B cell (primary cell): ENCODE results near the gene ERRFI1. TPM values are rescaled to one million over a fixed set of nuclear protein-coding genes. Genes with fewer than 3 reads are reported as not detected.

Source experiments
- ATAC-seq: fragments of 200-7000 bp; cut with Tn5 transposase; one replicate; pipeline ENCODE4 v1.10.0; 2021; ENCODE audit warnings: low read depth, mild to moderate bottlenecking, moderate number of reproducible peaks, moderate library complexity
- CTCF ChIA-PET: fragments of 350-600 bp; sonication (Branson Sonifier 250); formaldehyde crosslinking; loops from one replicate; lab custom pipeline; 2021; ENCODE audit warnings: antibody characterized with exemption, inconsistent platforms; lab: Charles Lee
- POLR2A ChIA-PET: fragments of 350-600 bp; sonication (Branson Sonifier 250); formaldehyde crosslinking; loops from one replicate; lab custom pipeline; 2021; ENCODE audit warnings: antibody characterized with exemption; lab: Charles Lee
- DNase-seq: peaks from one replicate; pipeline ENCODE4 v3.0.0; 2013
- H2AFZ ChIP-seq: 2 replicates; pipeline ENCODE4 v1.6.1; 2012; ENCODE audit warnings: mild to moderate bottlenecking, low read depth, low read length; ENCODE audit not compliant: insufficient read depth, poor library complexity, severe bottlenecking
- H3K27ac ChIP-seq, 2 donors: 1 replicate in 1 of 2; 2 replicates in 1 of 2; pipeline ENCODE4 v1.5.1; 2012 to 2013; ENCODE audit warnings: low read length in 2 of 2, mild to moderate bottlenecking in 2 of 2, moderate library complexity in 1 of 2
- H3K27me3 ChIP-seq, 4 experiments: fragments of 200-600 bp in 1 of 4; sonication (generic) in 1 of 4; replicated peaks in 1 of 4; 1 replicate in 2 of 4; 2 replicates in 2 of 4; pipeline versions ENCODE4 v1.6.1 to v1.7.0; 2013 to 2016; ENCODE audit warnings: low read length in 3 of 4, mild to moderate bottlenecking in 2 of 4, mixed read lengths in 1 of 4, moderate library complexity in 1 of 4; ENCODE audit not compliant: insufficient read depth in 4 of 4, control insufficient read depth in 3 of 4; ENCODE audit errors: control extremely low read depth in 1 of 4
- H3K36me3 ChIP-seq, 2 experiments: replicated peaks in 1 of 2; 1 replicate in 1 of 2; 2 replicates in 1 of 2; pipeline versions ENCODE4 v1.6.1 to v1.7.1; 2013; ENCODE audit warnings: low read length in 1 of 2; ENCODE audit not compliant: insufficient read depth in 2 of 2, control insufficient read depth in 1 of 2; ENCODE audit errors: control extremely low read depth in 1 of 2, extremely low read depth in 1 of 2
- H3K4me1 ChIP-seq, 2 donors: fragments of 200-600 bp in 1 of 2; sonication (generic) in 1 of 2; 1 replicate in 1 of 2; 2 replicates in 1 of 2; pipeline versions ENCODE4 v1.5.1 to v1.6.1; 2013 to 2017; ENCODE audit warnings: low read length in 2 of 2; ENCODE audit not compliant: control insufficient read depth in 2 of 2, insufficient read depth in 2 of 2
- H3K4me2 ChIP-seq: replicated peaks from 2 replicates; pipeline ENCODE3; 2012; ENCODE audit warnings: mild to moderate bottlenecking, low read depth, low read length; ENCODE audit not compliant: poor library complexity, severe bottlenecking
- H3K4me3 ChIP-seq, 5 experiments: fragments of 200-600 bp in 1 of 5; sonication (generic) in 1 of 5; 1 replicate in 3 of 5; 2 replicates in 2 of 5; pipeline versions ENCODE4 v1.5.1 to v1.7.0; 2011 to 2016; ENCODE audit warnings: low read length in 4 of 5, mild to moderate bottlenecking in 4 of 5, low read depth in 2 of 5, control low read depth in 1 of 5, moderate library complexity in 1 of 5; ENCODE audit not compliant: insufficient read depth in 1 of 5; ENCODE audit errors: control extremely low read depth in 1 of 5, extremely low read depth in 1 of 5
- H3K79me2 ChIP-seq: fragments of 200-600 bp; sonication (generic); one replicate; pipeline ENCODE4 v1.6.0; 2016; ENCODE audit warnings: low read length; ENCODE audit not compliant: control insufficient read depth, insufficient read depth
- H3K9ac ChIP-seq: fragments of 200-600 bp; sonication (generic); 2 replicates; pipeline ENCODE4 v1.6.1; 2017; ENCODE audit warnings: mild to moderate bottlenecking, low read length, moderate library complexity
- H3K9me3 ChIP-seq, 3 donors: one replicate each; pipeline versions ENCODE4 v1.6.1 to v1.7.1; 2013; ENCODE audit warnings: low read length in 2 of 3; ENCODE audit not compliant: control insufficient read depth in 2 of 3, insufficient read depth in 1 of 3; ENCODE audit errors: control extremely low read depth in 1 of 3
- H4K20me1 ChIP-seq: 2 replicates; pipeline ENCODE4 v1.6.0; 2012; ENCODE audit warnings: mild to moderate bottlenecking, low read length; ENCODE audit not compliant: insufficient read depth, control insufficient read depth, poor library complexity, severe bottlenecking
- H3K27ac Mint-ChIP-seq: one replicate; pipeline ENCODE4 v1.8.0; 2021; ENCODE audit warnings: mixed read lengths
- H3K27me3 Mint-ChIP-seq: one replicate; pipeline ENCODE4 v1.8.0; 2021; ENCODE audit warnings: mixed read lengths
- H3K4me1 Mint-ChIP-seq: one replicate; pipeline ENCODE4 v1.8.0; 2021; ENCODE audit warnings: mixed read lengths
- H3K4me3 Mint-ChIP-seq: one replicate; pipeline ENCODE4 v1.8.0; 2021; ENCODE audit warnings: mixed read lengths
- H3K9me3 Mint-ChIP-seq: one replicate; pipeline ENCODE4 v1.8.0; 2022; ENCODE audit warnings: mixed read lengths; ENCODE audit not compliant: insufficient read depth
- EZH2 ChIP-seq: IDR thresholded peaks from 2 replicates; pipeline ENCODE4 v1.6.1; 2012; ENCODE audit warnings: borderline replicate concordance, low read depth, mild to moderate bottlenecking, moderate library complexity, low read length; ENCODE audit not compliant: insufficient read depth, poor library complexity, severe bottlenecking
- WGBS: methylation state at CpG from one replicate; pipeline ENCODE4 v1.1.5; 2013; ENCODE audit warnings: missing lambda C conversion rate; ENCODE audit not compliant: insufficient coverage; 5-methylcytosine and 5-hydroxymethylcytosine counted together
- intact Hi-C: fragments of 100-400 bp; cut with micrococcal nuclease; formaldehyde crosslinking; loops from one replicate; pipeline ENCODE4 v1.10.0; 2022
- polyA plus RNA-seq: library from polyadenylated mRNA; depleted of rRNA; stranded (reverse); fragments of >200 nt; gene quantifications from 2 replicates; pipeline ENCODE4 v1.2.3, GENCODE V29; 2012
- total RNA-seq, 2 donors: library from RNA; stranded (reverse); fragments of 120-200 nt in 1 of 2; gene quantifications; 1 replicate in 1 of 2; 2 replicates in 1 of 2; pipeline versions ENCODE4 v1.2.3 to v1.2.4, GENCODE V29; 2013 to 2022
- TF ChIP-seq, protein P1 (sequence below): fragments of 200-600 bp; IDR thresholded peaks from one replicate; pipeline ENCODE4 v1.8.0; 2022; ENCODE audit warnings: antibody characterized with exemption, mild to moderate bottlenecking

ERRFI1 gene
- total and polyA plus RNA-seq, 2 donors (not counting 1 experiment from before 2014, with no cell fraction given), result 1.5 to 2.0 TPM

DNA sequence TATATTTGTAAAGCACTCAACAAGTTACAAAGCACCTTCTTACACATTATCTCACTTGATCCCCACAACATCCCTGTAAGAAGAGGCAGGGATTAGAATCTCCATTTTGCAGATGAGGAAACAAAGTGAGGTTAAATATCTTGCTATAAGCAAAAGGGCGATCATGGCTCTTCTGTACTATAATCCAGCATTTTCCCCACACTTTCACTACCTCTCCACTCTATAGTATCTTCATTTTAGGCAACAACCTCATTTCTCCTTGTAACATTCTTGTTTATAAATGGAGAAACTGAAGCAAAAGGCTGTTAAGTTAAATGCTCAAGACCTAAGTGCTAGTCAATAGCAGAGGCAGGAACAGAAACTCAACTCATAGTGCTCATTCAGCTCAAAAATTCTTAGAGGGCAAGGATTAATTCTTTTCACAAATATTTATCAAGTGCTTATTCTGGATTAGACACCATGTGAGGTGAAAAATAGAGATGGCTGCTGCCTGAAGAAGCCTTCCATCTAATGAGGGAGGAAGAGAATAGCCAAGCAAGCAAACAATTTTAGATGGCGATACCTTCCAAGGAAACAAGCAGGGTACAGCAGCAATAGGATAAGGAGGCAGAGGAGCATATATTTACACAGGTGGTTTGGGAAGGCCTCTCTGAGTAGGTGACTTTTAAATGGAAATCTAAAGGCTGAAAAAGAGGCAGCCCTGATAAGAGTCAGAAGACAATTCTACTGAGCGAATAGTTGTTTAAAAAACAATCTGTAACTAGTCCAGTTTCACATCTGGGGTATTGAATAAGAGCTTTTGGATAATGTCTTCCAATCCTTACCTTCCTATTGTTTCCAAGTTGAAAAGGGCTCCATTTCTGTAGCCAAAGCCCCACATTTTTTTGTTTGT is 3.5 kb downstream of the ERRFI1 start:
- H3K4me2 ChIP-seq, result no peak overlapping the region
- H4K20me1 ChIP-seq, result no peaks in the 10 kb centered on the region
- Mint-ChIP-seq H3K27me3 (peaks cover 37% of the 10 kb centered on the region), H3K9me3 (no peaks in the 10 kb centered on the region), H3K4me1 (peaks cover 14% of the 10 kb centered on the region), H3K4me3 (no peak overlapping the region), H3K27ac (no peak overlapping the region)
- 100% methylated on average over 1 of the region's 3 CpGs for WGBS
- no peaks in the 10 kb centered on the region for H3K79me2 ChIP-seq
- intact Hi-C loops, result no loop called here
- H3K4me3 ChIP-seq, result no peak overlapping the region
- H2AFZ ChIP-seq, result no peak overlapping the region
- H3K9ac ChIP-seq, result no peak overlapping the region
- peaks cover 5 to 25% (median 16%) of the 10 kb centered on the region in 4 experiments for H3K27me3 ChIP-seq
- DNase-seq (no peak), ATAC-seq (no peak)
- ChIA-PET POLR2A (no interaction called here), CTCF (no interaction called here)
- no peaks in the 10 kb centered on the region for H3K36me3 ChIP-seq
- H3K27ac ChIP-seq, result no peak overlapping the region
- peaks cover 15 to 16% of the 10 kb centered on the region in 2 donors for H3K4me1 ChIP-seq
- TF ChIP-seq EZH2, result no peak
- TF ChIP-seq, protein P1, sequence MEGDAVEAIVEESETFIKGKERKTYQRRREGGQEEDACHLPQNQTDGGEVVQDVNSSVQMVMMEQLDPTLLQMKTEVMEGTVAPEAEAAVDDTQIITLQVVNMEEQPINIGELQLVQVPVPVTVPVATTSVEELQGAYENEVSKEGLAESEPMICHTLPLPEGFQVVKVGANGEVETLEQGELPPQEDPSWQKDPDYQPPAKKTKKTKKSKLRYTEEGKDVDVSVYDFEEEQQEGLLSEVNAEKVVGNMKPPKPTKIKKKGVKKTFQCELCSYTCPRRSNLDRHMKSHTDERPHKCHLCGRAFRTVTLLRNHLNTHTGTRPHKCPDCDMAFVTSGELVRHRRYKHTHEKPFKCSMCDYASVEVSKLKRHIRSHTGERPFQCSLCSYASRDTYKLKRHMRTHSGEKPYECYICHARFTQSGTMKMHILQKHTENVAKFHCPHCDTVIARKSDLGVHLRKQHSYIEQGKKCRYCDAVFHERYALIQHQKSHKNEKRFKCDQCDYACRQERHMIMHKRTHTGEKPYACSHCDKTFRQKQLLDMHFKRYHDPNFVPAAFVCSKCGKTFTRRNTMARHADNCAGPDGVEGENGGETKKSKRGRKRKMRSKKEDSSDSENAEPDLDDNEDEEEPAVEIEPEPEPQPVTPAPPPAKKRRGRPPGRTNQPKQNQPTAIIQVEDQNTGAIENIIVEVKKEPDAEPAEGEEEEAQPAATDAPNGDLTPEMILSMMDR, result no peak
- peaks cover 0 to 6% (median 1%) of the 10 kb centered on the region in 3 donors for H3K9me3 ChIP-seq

DNA sequence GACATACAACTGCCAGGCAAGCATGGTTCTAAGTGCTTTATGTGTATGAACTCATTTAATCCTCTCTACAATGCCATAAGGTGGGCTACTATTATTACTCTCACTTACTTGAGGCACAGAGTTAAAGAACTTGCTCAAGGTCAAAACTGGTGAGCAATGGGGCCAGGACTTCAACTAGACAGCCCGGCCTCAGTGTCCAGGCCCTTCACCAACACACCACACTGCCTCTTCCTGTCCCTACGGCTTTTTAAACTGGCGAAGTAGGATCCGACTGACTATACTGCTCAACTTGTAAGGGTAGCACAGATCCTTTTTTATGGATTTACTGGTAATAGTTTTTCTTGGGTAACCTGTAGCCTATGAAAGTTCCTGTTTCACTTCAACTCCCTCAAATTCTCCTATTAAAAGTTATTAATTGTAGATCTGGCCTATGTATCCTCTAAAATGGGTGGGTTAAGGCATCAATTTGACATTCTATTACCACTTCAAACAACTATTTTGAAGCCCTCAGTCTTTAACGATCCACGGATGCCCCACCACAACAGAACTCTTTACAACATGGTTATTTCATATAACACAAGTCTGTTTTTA is 4.3 kb downstream of the ERRFI1 start:
- Histone ChIP-seq H3K9ac (no peak overlapping the region), H3K9me3 (peaks cover 0 to 5% (median 1%) of the 10 kb centered on the region in 3 donors), H3K4me2 (no peak overlapping the region), H3K27me3 (peaks cover 5 to 23% (median 18%) of the 10 kb centered on the region in 4 experiments), H3K4me1 (peaks cover 13 to 14% of the 10 kb centered on the region in 2 donors), H4K20me1 (no peaks in the 10 kb centered on the region), H3K4me3 (no peak overlapping the region), H3K27ac (no peak overlapping the region), H3K79me2 (no peaks in the 10 kb centered on the region), H2AFZ (no peak overlapping the region), H3K36me3 (no peaks in the 10 kb centered on the region)
- ChIA-PET CTCF (no interaction called here), POLR2A (no interaction called here)
- no peaks in the 10 kb centered on the region for H3K9me3 Mint-ChIP-seq
- ATAC-seq (no peak), DNase-seq (no peak)
- intact Hi-C loops, result no loop called here
- no peak overlapping the region for H3K4me3 Mint-ChIP-seq
- H3K4me1 Mint-ChIP-seq, result peaks cover 11% of the 10 kb centered on the region
- TF ChIP-seq, protein P1, result no peak
- TF ChIP-seq EZH2, result no peak
- 91% methylated on average over 3 of the region's 6 CpGs for WGBS
- H3K27me3 Mint-ChIP-seq, result peaks cover 39% of the 10 kb centered on the region
- no peak overlapping the region for H3K27ac Mint-ChIP-seq
